ENCODE results near the gene NDUFS3. TPM values are rescaled to one million over a fixed set of nuclear protein-coding genes. Genes with fewer than 3 reads are reported as not detected.

NDUFS3 gene
- polyA plus RNA-seq, 3 donors: 79.7 to 107 (median 104) TPM

DNA sequence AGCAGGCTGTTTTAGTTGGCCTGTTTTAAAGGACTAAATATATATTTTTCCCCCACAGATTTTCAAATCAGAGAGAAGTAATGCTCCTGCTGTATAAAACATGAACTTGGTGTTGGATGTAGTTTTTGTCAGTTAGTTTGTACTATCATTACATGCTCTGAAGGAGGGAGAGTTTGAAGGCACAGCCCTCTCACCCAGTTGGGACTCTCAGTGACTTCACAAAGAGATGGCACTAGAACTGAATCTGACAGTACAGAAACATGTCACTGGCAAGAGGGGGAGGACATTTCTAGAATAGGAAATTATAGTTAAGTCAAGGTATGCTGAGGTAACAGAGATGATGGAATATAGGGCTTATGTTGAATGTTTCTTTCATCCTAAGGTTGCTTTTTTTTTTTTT is 36.4 kb downstream of the NDUFS3 start:
- H3K9me3 Mint-ChIP-seq: no peaks in the 10 kb centered on the region
- Histone ChIP-seq H3K4me2 (replicated peaks; ENCODE audit: extremely low read depth, low read length, poor library complexity, severe bottlenecking) (no peak overlapping the region), H4K20me1 (ENCODE audit: insufficient read depth, low read length) (no peaks in the 10 kb centered on the region), H3K79me2 (ENCODE audit: insufficient read depth, low read length) (no peaks in the 10 kb centered on the region), H3K4me3 (replicated peaks in 1 of 3; ENCODE audit: low read depth in 2 of 3, low read length in 3 of 3) (no peak overlapping the region), H3K9ac (ENCODE audit: insufficient read depth, low read length, poor library complexity, severe bottlenecking) (no peak overlapping the region), H3K36me3 (replicated peaks in 1 of 2; ENCODE audit: control insufficient read depth in 1 of 2, insufficient read depth in 2 of 2, low read length in 2 of 2) (peaks cover 17 to 57% of the 10 kb centered on the region in 2 donors), H3K4me1 (ENCODE audit: control insufficient read depth in 1 of 2, insufficient read depth in 2 of 2, low read length in 2 of 2) (peaks cover 12% of the 10 kb centered on the region in 2 donors), H3K9me3 (replicated peaks in 1 of 2; ENCODE audit: control insufficient read depth in 1 of 2, insufficient read depth in 1 of 2, low read length in 2 of 2) (no peaks in the 10 kb centered on the region), H3K27ac (ENCODE audit: low read depth in 1 of 2, low read length in 2 of 2) (no peak overlapping the region), H3K27me3 (ENCODE audit: control insufficient read depth in 2 of 2, insufficient read depth in 2 of 2, low read length in 2 of 2) (no peaks in the 10 kb centered on the region), H2AFZ (ENCODE audit: insufficient read depth, low read depth, low read length, poor library complexity, severe bottlenecking) (no peak overlapping the region)
- H3K4me3 Mint-ChIP-seq: no peak overlapping the region
- peaks cover 0 to 2% (median 0%) of the 10 kb centered on the region in 3 donors for H3K27me3 Mint-ChIP-seq (ENCODE audit: low read depth in 3 of 3)
- TF ChIP-seq, protein P1, sequence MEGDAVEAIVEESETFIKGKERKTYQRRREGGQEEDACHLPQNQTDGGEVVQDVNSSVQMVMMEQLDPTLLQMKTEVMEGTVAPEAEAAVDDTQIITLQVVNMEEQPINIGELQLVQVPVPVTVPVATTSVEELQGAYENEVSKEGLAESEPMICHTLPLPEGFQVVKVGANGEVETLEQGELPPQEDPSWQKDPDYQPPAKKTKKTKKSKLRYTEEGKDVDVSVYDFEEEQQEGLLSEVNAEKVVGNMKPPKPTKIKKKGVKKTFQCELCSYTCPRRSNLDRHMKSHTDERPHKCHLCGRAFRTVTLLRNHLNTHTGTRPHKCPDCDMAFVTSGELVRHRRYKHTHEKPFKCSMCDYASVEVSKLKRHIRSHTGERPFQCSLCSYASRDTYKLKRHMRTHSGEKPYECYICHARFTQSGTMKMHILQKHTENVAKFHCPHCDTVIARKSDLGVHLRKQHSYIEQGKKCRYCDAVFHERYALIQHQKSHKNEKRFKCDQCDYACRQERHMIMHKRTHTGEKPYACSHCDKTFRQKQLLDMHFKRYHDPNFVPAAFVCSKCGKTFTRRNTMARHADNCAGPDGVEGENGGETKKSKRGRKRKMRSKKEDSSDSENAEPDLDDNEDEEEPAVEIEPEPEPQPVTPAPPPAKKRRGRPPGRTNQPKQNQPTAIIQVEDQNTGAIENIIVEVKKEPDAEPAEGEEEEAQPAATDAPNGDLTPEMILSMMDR (IDR thresholded peaks at IDR 0.05): no peak
- DNase-seq: no peak
- H3K36me3 Mint-ChIP-seq: peaks cover 30 to 55% of the 10 kb centered on the region in 2 donors
- peaks cover 15% of the 10 kb centered on the region for H3K4me1 Mint-ChIP-seq
- no peak overlapping the region for H3K27ac Mint-ChIP-seq
- intact Hi-C loops (cut with micrococcal nuclease): loop anchor here in 1 of 2 donors (10.0 kb wide), 1 partner anchor 310 kb away; no protein-coding TSS in a partner anchor

DNA sequence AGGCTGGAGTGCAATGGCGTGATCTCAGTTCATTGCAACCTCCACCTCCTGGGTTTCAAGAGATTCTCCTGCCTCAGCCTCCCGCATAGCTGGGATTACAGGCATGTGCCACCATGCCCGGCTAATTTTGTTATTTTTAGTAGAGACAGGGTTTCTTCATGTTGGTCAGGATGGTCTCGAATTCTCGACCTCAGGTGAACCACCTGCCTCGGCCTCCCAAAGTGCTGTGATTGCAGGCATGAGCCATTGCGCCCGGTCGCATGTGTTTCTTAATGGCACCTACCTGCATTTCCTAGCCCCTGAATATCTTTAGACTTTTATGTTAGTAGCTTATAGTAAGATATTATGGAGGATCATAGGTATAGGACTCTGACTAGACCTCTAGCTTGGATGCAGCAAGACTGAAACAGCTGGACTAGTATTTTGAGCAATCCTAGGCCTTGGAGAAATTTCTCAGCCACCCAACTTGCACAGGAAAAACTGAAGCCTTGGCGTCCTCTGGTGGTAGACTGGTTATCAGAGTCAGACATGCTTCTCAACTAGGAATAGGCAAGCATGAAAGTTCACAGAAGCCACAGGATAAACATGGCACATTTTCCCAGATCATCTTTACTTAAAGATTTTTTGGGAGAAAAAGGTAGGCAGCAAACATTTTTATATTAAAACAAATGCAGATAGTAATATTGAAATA is 38.0 kb downstream of the NDUFS3 start:
- H3K36me3 Mint-ChIP-seq: peaks cover 36 to 56% of the 10 kb centered on the region in 2 donors
- H2AFZ ChIP-seq (ENCODE audit: insufficient read depth, low read depth, low read length, poor library complexity, severe bottlenecking): no peak overlapping the region
- peaks cover 2 to 3% of the 10 kb centered on the region in 2 donors for H3K4me1 ChIP-seq (ENCODE audit: control insufficient read depth in 1 of 2, insufficient read depth in 2 of 2, low read length in 2 of 2)
- H3K4me3 ChIP-seq (replicated peaks in 1 of 3; ENCODE audit: low read depth in 2 of 3, low read length in 3 of 3): no peak overlapping the region
- H3K27me3 ChIP-seq (ENCODE audit: control insufficient read depth in 2 of 2, insufficient read depth in 2 of 2, low read length in 2 of 2): no peaks in the 10 kb centered on the region
- peaks cover 2% of the 10 kb centered on the region for H3K4me1 Mint-ChIP-seq
- H3K4me2 ChIP-seq (replicated peaks; ENCODE audit: extremely low read depth, low read length, poor library complexity, severe bottlenecking): no peak overlapping the region
- DNase-seq: peak in 1 of 3 donors; percentile 3
- H3K9ac ChIP-seq (ENCODE audit: insufficient read depth, low read length, poor library complexity, severe bottlenecking): no peak overlapping the region
- TF ChIP-seq, protein P1 (IDR thresholded peaks at IDR 0.05): peak; percentile 56
- H3K27ac Mint-ChIP-seq: peak overlapping the region in 1 of 7 donors; percentile 25
- no peak overlapping the region for H3K27ac ChIP-seq (ENCODE audit: low read depth in 1 of 2, low read length in 2 of 2)
- no peaks in the 10 kb centered on the region for H3K9me3 Mint-ChIP-seq
- no peaks in the 10 kb centered on the region for H4K20me1 ChIP-seq (ENCODE audit: insufficient read depth, low read length)
- H3K27me3 Mint-ChIP-seq (ENCODE audit: low read depth in 3 of 3): no peaks in the 10 kb centered on the region
- 61% methylated on average over 3 of the region's 10 CpGs for WGBS (ENCODE audit: insufficient coverage)
- no peaks in the 10 kb centered on the region for H3K79me2 ChIP-seq (ENCODE audit: insufficient read depth, low read length)
- peaks cover 33 to 63% of the 10 kb centered on the region in 2 donors for H3K36me3 ChIP-seq (replicated peaks in 1 of 2; ENCODE audit: control insufficient read depth in 1 of 2, insufficient read depth in 2 of 2, low read length in 2 of 2)
- H3K4me3 Mint-ChIP-seq: no peak overlapping the region
- intact Hi-C loops (cut with micrococcal nuclease): loop anchor here in 1 of 2 donors (10.0 kb wide), 1 partner anchor 312 kb away; no protein-coding TSS in a partner anchor
- H3K9me3 ChIP-seq (replicated peaks in 1 of 2; ENCODE audit: control insufficient read depth in 1 of 2, insufficient read depth in 1 of 2, low read length in 2 of 2): no peaks in the 10 kb centered on the region

Measured in CD14-positive monocyte (primary cell).